Erythroblast (primary cell): Measurements from ENCODE around the gene CBX2.

Experiments
- GATA1 ChIP-seq: IDR thresholded peaks from 2 replicates; pipeline ENCODE4 v1.6.1; 2011; ENCODE audit warnings: low read depth, mild to moderate bottlenecking, control low read depth, low read length, moderate library complexity
- POLR2A ChIP-seq: IDR thresholded peaks from 2 replicates; pipeline ENCODE4 v1.6.1; 2011; ENCODE audit warnings: mild to moderate bottlenecking, low read length

DNA sequence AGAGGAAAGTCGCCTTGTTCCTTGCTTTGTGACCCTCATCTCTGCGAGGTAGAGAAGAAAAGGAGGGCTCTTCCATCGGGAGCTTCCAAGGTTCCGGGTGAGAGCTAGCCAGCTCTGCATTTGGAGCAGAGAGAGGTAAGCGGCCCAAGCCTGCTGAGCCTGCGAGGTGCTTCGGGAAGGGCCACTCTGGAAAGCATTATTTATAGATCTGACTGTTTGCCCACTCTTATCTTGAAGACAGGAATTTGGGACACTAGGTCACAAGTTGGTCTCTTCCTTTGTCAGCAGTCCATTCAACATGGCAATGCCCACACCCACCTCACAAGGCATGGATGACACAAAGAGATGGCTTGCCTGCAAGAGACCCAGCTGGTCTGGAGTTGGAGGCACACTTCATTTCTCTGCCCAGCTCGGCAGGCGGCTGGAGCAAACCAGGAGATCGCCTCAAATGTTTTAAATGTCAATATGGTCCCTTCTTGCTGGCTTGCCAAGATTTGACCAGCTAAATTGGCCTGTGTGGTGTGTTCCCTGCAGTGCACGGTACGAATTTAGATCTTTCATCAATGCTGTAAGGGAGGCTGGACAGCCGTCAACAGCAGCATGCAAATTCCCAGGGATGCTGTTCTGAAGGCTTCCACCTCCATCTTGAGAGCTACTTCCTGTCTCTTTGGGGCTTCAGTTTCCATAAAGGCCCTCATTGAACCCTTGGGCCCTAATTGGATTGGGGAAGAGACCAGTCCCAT lies 41.8 kb downstream of the CBX2 start:
- TF ChIP-seq POLR2A = no peak
- TF ChIP-seq GATA1 = no peak
